Tibial nerve (tissue), 4 donors: ENCODE measurements around the gene KIAA1191.

ENCODE experiments used
- CTCF ChIP-seq, 5 experiments: fragments of 200-600 bp in 3 of 5; fragments of 450-650 bp in 2 of 5; sonication (generic) in 3 of 5; IDR thresholded peaks; one replicate each; pipeline ENCODE4 v1.5.1; 2016 to 2019; ENCODE audit warnings: antibody characterized with exemption in 5 of 5, mild to moderate bottlenecking in 3 of 5, moderate library complexity in 2 of 5
- EP300 ChIP-seq, 2 donors: sonication (generic); formaldehyde crosslinking; IDR thresholded peaks; one replicate each; pipeline ENCODE4 v1.6.1; 2017; ENCODE audit warnings: antibody characterized with exemption in 2 of 2, mild to moderate bottlenecking in 1 of 2
- POLR2A ChIP-seq, 2 donors: fragments of 450-650 bp; IDR thresholded peaks; one replicate each; pipeline ENCODE4 v1.6.1; 2017; ENCODE audit warnings: antibody characterized with exemption in 2 of 2, mild to moderate bottlenecking in 2 of 2, moderate library complexity in 2 of 2

DNA sequence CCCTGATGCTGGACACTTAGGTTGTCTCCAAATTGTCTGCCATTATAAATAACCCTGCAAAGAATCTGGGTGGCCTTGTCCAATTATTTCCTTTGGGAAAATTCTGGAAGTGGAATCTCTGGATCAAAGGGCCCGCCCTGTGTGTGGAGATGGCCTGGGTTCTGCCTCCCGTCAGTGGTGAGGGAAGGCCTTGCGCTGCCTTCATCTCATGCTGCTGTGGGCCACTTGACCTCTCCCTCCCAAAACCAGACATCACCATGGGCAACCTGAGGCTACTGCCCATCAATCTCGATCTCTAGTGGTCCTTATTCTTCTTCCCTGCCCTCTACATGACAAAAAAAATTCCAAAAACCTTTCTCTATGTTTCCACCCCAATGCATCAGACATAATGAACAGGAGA is 48.2 kb upstream of the KIAA1191 start:
- TF ChIP-seq CTCF (IDR thresholded peaks at IDR 0.05) = no peak
- no peak for TF ChIP-seq EP300 (IDR thresholded peaks at IDR 0.05)
- TF ChIP-seq POLR2A (IDR thresholded peaks at IDR 0.05) = no peak
